Caco-2 (cell line): Measurements from ENCODE around the gene SLC10A7. TPM values are rescaled to one million over a fixed set of nuclear protein-coding genes. Genes with fewer than 3 reads are reported as not detected.

ENCODE experiments used
- BruUV-seq: library from RNA; stranded (reverse); fragments of 400-500 nt; replicated peaks from 2 replicates; lab custom pipeline; 2021; lab: Mats Ljungman, UMichigan
- CTCF ChIA-PET: fragments of 300-600 bp; sonication (Branson Sonifier 250); formaldehyde crosslinking; loops from one replicate; lab custom pipeline; 2022; ENCODE audit warnings: antibody characterized with exemption; lab: Charles Lee
- POLR2A ChIA-PET: fragments of 300-600 bp; sonication (Branson Sonifier 250); formaldehyde crosslinking; loops from one replicate; lab custom pipeline; 2022; ENCODE audit warnings: antibody characterized with exemption; lab: Charles Lee
- DNase-seq, 2 experiments: peaks; one replicate each; pipeline versions ENCODE4 v3.0.0 to v3.0.0-alpha.2; 2020 to 2022
- H3K27me3 ChIP-seq: replicated peaks from 2 replicates; pipeline ENCODE4 v1.6.0; 2011; ENCODE audit warnings: low read length; ENCODE audit not compliant: control insufficient read depth, insufficient read depth
- H3K36me3 ChIP-seq: 2 replicates; pipeline ENCODE4 v1.5.1; 2011; ENCODE audit warnings: low read length; ENCODE audit not compliant: control insufficient read depth, insufficient read depth
- H3K4me1 ChIP-seq: fragments of 250-450 bp; sonication (Bioruptor Pico); 2 replicates; pipeline ENCODE4 v1.5.1; 2020; ENCODE audit warnings: mild to moderate bottlenecking
- H3K4me3 ChIP-seq: 2 replicates; pipeline ENCODE4 v1.5.1; 2011; ENCODE audit warnings: low read depth, mild to moderate bottlenecking, control low read depth, low read length
- H3K9me3 ChIP-seq: fragments of 250-450 bp; sonication (Bioruptor Pico); 2 replicates; pipeline ENCODE4 v1.5.1; 2020; ENCODE audit warnings: mild to moderate bottlenecking, moderate library complexity
- H3K27ac Mint-ChIP-seq: one replicate; pipeline ENCODE4 v1.8.0; 2022; ENCODE audit warnings: mixed read lengths; ENCODE audit not compliant: unreplicated experiment
- H3K27me3 Mint-ChIP-seq: one replicate; pipeline ENCODE4 v1.8.0; 2022; ENCODE audit warnings: mixed read lengths; ENCODE audit not compliant: insufficient read depth, unreplicated experiment
- H3K36me3 Mint-ChIP-seq: one replicate; pipeline ENCODE4 v1.8.0; 2022; ENCODE audit warnings: mild to moderate bottlenecking, mixed read lengths; ENCODE audit not compliant: insufficient read depth, unreplicated experiment
- H3K4me1 Mint-ChIP-seq: one replicate; pipeline ENCODE4 v1.8.0; 2022; ENCODE audit warnings: low read depth, mixed read lengths; ENCODE audit not compliant: unreplicated experiment
- H3K4me3 Mint-ChIP-seq: one replicate; pipeline ENCODE4 v1.8.0; 2022; ENCODE audit warnings: mild to moderate bottlenecking, moderate library complexity, mixed read lengths; ENCODE audit not compliant: unreplicated experiment
- H3K9me3 Mint-ChIP-seq: one replicate; pipeline ENCODE4 v1.8.0; 2022; ENCODE audit warnings: mixed read lengths; ENCODE audit not compliant: unreplicated experiment
- intact Hi-C: fragments of 100-400 bp; cut with micrococcal nuclease; formaldehyde crosslinking; loops from one replicate; pipeline ENCODE4 v1.10.0; 2022; ENCODE audit not compliant: unreplicated experiment
- total RNA-seq: library from RNA; stranded (reverse); gene quantifications from 2 replicates; pipeline ENCODE4 v1.2.3, GENCODE V29; 2022
- TF ChIP-seq, protein P1 (sequence below), 2 experiments: fragments of 200-600 bp in 1 of 2; IDR thresholded peaks; 1 replicate in 1 of 2; 2 replicates in 1 of 2; pipeline versions ENCODE4 v1.5.1 to v1.8.0; 2011 to 2022; ENCODE audit warnings: antibody characterized with exemption in 1 of 2, control low read depth in 1 of 2, inconsistent platforms in 1 of 2, low read depth in 1 of 2, low read length in 1 of 2, mild to moderate bottlenecking in 1 of 2, moderate library complexity in 1 of 2; ENCODE audit not compliant: insufficient read depth in 1 of 2, severe bottlenecking in 1 of 2, unreplicated experiment in 1 of 2

SLC10A7 gene
- total RNA-seq, 1 experiment from 2014 or later = 12.1 TPM

DNA sequence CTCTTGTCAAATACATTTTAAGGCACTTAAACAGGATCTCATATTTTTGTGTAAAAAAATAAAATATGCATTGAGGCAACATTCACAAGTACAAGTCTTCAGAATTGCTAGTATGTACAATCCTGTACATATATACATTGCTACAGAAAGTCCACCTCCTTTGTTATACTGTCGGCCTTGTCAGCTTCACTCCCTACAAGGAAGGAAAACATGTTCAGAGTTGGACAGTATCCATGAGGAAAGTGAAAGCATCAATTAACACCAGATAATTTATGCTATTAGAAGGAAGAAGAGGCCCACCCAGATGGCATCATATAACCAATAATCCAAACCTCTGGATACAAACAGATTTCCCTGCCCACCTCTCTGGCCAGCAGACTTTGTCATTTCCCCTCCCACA is 265.4 kb downstream of the SLC10A7 start:
- Mint-ChIP-seq H3K4me3 (no peak overlapping the region), H3K27ac (no peak overlapping the region)
- POLR2A ChIA-PET = no interaction called here

GRCh38 chr4:146255874-146256273 is 265.9 kb downstream of the SLC10A7 start:
- Mint-ChIP-seq H3K27me3 (no peaks in the 10 kb centered on the region), H3K4me3 (no peak overlapping the region), H3K9me3 (no peaks in the 10 kb centered on the region), H3K4me1 (peaks cover 7% of the 10 kb centered on the region), H3K27ac (no peak overlapping the region), H3K36me3 (no peaks in the 10 kb centered on the region)
- H3K4me1 ChIP-seq = peaks cover 42% of the 10 kb centered on the region
- TF ChIP-seq, protein P1, sequence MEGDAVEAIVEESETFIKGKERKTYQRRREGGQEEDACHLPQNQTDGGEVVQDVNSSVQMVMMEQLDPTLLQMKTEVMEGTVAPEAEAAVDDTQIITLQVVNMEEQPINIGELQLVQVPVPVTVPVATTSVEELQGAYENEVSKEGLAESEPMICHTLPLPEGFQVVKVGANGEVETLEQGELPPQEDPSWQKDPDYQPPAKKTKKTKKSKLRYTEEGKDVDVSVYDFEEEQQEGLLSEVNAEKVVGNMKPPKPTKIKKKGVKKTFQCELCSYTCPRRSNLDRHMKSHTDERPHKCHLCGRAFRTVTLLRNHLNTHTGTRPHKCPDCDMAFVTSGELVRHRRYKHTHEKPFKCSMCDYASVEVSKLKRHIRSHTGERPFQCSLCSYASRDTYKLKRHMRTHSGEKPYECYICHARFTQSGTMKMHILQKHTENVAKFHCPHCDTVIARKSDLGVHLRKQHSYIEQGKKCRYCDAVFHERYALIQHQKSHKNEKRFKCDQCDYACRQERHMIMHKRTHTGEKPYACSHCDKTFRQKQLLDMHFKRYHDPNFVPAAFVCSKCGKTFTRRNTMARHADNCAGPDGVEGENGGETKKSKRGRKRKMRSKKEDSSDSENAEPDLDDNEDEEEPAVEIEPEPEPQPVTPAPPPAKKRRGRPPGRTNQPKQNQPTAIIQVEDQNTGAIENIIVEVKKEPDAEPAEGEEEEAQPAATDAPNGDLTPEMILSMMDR (IDR thresholded peaks at IDR 0.05; ENCODE audit: insufficient read depth in 1 of 2, low read depth in 1 of 2, low read length in 1 of 2, severe bottlenecking in 1 of 2, unreplicated experiment in 1 of 2) = no peak
- ChIA-PET POLR2A (no interaction called here), CTCF (no interaction called here)
- no peaks in the 10 kb centered on the region for H3K36me3 ChIP-seq
- no peaks in the 10 kb centered on the region for H3K9me3 ChIP-seq
- H3K4me3 ChIP-seq = no peak overlapping the region
- no TSS peak for BruUV-seq
- intact Hi-C loops = no loop called here
- DNase-seq = no peak
- no peaks in the 10 kb centered on the region for H3K27me3 ChIP-seq

More for the DNA sequence above, 265.4 kb downstream of the SLC10A7 start:
- no TSS peak for BruUV-seq
- Histone ChIP-seq H3K36me3 (no peaks in the 10 kb centered on the region), H3K27me3 (no peaks in the 10 kb centered on the region), H3K4me1 (peaks cover 46% of the 10 kb centered on the region), H3K4me3 (no peak overlapping the region), H3K9me3 (no peaks in the 10 kb centered on the region)
- Mint-ChIP-seq H3K36me3 (no peaks in the 10 kb centered on the region), H3K9me3 (no peaks in the 10 kb centered on the region), H3K4me1 (peaks cover 11% of the 10 kb centered on the region), H3K27me3 (no peaks in the 10 kb centered on the region)
- CTCF ChIA-PET = no interaction called here
- DNase-seq = no peak
- TF ChIP-seq, protein P1 (IDR thresholded peaks at IDR 0.05; ENCODE audit: insufficient read depth in 1 of 2, low read depth in 1 of 2, low read length in 1 of 2, severe bottlenecking in 1 of 2, unreplicated experiment in 1 of 2) = no peak
- intact Hi-C loops = no loop called here

DNA sequence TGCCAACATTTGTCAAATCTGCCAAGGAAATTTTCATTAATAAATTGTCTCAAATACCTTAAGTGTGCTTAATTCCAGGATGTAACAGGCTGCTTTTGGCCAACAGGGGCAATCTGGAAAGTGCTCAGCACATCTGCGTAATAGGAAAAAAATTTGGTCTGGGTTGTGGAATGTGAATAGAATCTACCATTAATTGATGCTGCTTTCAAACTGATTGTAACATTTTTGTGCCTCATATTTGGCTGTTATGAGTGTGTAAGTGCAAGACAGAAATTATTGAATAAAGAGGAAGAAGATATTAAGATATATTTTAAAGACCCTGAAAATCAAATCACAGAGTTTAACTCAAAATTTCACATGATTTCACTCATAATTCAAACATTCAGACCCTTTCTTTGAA is 266.3 kb downstream of the SLC10A7 start:
- TF ChIP-seq, protein P1 (IDR thresholded peaks at IDR 0.05; ENCODE audit: insufficient read depth in 1 of 2, low read depth in 1 of 2, low read length in 1 of 2, severe bottlenecking in 1 of 2, unreplicated experiment in 1 of 2) = no peak
- Mint-ChIP-seq H3K4me3 (no peak overlapping the region), H3K36me3 (no peaks in the 10 kb centered on the region), H3K27me3 (no peaks in the 10 kb centered on the region), H3K27ac (no peak overlapping the region), H3K4me1 (peaks cover 6% of the 10 kb centered on the region), H3K9me3 (no peaks in the 10 kb centered on the region)
- Histone ChIP-seq H3K4me1 (peaks cover 38% of the 10 kb centered on the region), H3K27me3 (no peaks in the 10 kb centered on the region), H3K4me3 (no peak overlapping the region), H3K36me3 (no peaks in the 10 kb centered on the region), H3K9me3 (no peaks in the 10 kb centered on the region)
- CTCF ChIA-PET = no interaction called here
- intact Hi-C loops = no loop called here
- POLR2A ChIA-PET = no interaction called here
- no TSS peak for BruUV-seq
- DNase-seq = no peak
